CD14-positive monocyte (primary cell): ENCODE data around the gene ZNF619. TPM values are rescaled to one million over a fixed set of nuclear protein-coding genes. Genes with fewer than 3 reads are reported as not detected.
"Not testable (repeated sequence)": the region's sequence is repeated elsewhere in the genome, so short reads cannot be mapped to it uniquely, and the experiment has no call there.

Experiments
- DNase-seq, 3 donors: peaks; one replicate each; pipeline ENCODE4 v3.0.0-alpha.2; 2011 to 2022
- H2AFZ ChIP-seq: 2 replicates; pipeline ENCODE4 v1.6.0; 2012; ENCODE audit warnings: mild to moderate bottlenecking, low read depth, low read length, inconsistent platforms; ENCODE audit not compliant: insufficient read depth, poor library complexity, severe bottlenecking
- H3K27ac ChIP-seq, 2 donors: 1 replicate in 1 of 2; 2 replicates in 1 of 2; pipeline ENCODE4 v1.5.1; 2012 to 2013; ENCODE audit warnings: low read length in 2 of 2, control low read depth in 1 of 2, inconsistent platforms in 1 of 2, low read depth in 1 of 2, mild to moderate bottlenecking in 1 of 2
- H3K27me3 ChIP-seq, 2 donors: one replicate each; pipeline versions ENCODE4 v1.6.0 to v1.6.1; 2011 to 2013; ENCODE audit warnings: low read length in 2 of 2; ENCODE audit not compliant: control insufficient read depth in 2 of 2, insufficient read depth in 2 of 2
- H3K36me3 ChIP-seq, 2 donors: replicated peaks in 1 of 2; 1 replicate in 1 of 2; 2 replicates in 1 of 2; pipeline versions ENCODE4 v1.5.1 to v1.6.1; 2012 to 2013; ENCODE audit warnings: low read length in 2 of 2, control low read depth in 1 of 2, inconsistent platforms in 1 of 2, mild to moderate bottlenecking in 1 of 2; ENCODE audit not compliant: insufficient read depth in 2 of 2, control insufficient read depth in 1 of 2
- H3K4me1 ChIP-seq, 2 donors: 1 replicate in 1 of 2; 2 replicates in 1 of 2; pipeline versions ENCODE4 v1.5.1 to v1.6.1; 2012 to 2013; ENCODE audit warnings: low read length in 2 of 2, control low read depth in 1 of 2, inconsistent platforms in 1 of 2, mild to moderate bottlenecking in 1 of 2, moderate library complexity in 1 of 2; ENCODE audit not compliant: insufficient read depth in 2 of 2, control insufficient read depth in 1 of 2
- H3K4me2 ChIP-seq: replicated peaks from 2 replicates; pipeline ENCODE3; 2012; ENCODE audit warnings: low read length, moderate library complexity, mild to moderate bottlenecking; ENCODE audit not compliant: poor library complexity, severe bottlenecking; ENCODE audit errors: extremely low read depth
- H3K4me3 ChIP-seq, 3 experiments: fragments of 200-600 bp in 1 of 3; sonication (generic) in 1 of 3; replicated peaks in 1 of 3; 1 replicate in 2 of 3; 2 replicates in 1 of 3; pipeline ENCODE4 v1.5.1; 2011 to 2013; ENCODE audit warnings: low read length in 3 of 3, mild to moderate bottlenecking in 3 of 3, control low read depth in 2 of 3, low read depth in 2 of 3, inconsistent platforms in 1 of 3, moderate library complexity in 1 of 3
- H3K79me2 ChIP-seq: 2 replicates; pipeline ENCODE4 v1.6.0; 2012; ENCODE audit warnings: mild to moderate bottlenecking, control low read depth, inconsistent platforms, low read length, moderate library complexity; ENCODE audit not compliant: insufficient read depth
- H3K9ac ChIP-seq: 2 replicates; pipeline ENCODE4 v1.6.0; 2017; ENCODE audit warnings: low read length, mild to moderate bottlenecking; ENCODE audit not compliant: insufficient read depth, poor library complexity, severe bottlenecking
- H3K9me3 ChIP-seq, 2 donors: replicated peaks in 1 of 2; 1 replicate in 1 of 2; 2 replicates in 1 of 2; pipeline versions ENCODE4 v1.5.1 to v1.6.1; 2012 to 2013; ENCODE audit warnings: low read length in 2 of 2, control low read depth in 1 of 2; ENCODE audit not compliant: control insufficient read depth in 1 of 2, insufficient read depth in 1 of 2
- H4K20me1 ChIP-seq: 2 replicates; pipeline ENCODE4 v1.6.0; 2012; ENCODE audit warnings: mild to moderate bottlenecking, low read length, control low read depth, moderate library complexity; ENCODE audit not compliant: insufficient read depth
- H3K27ac Mint-ChIP-seq, 7 donors: one replicate each; pipeline ENCODE4 v1.8.0; 2020; ENCODE audit warnings: mild to moderate bottlenecking in 7 of 7, mixed read lengths in 7 of 7, moderate library complexity in 6 of 7, inconsistent platforms in 2 of 7
- H3K27me3 Mint-ChIP-seq, 3 donors: one replicate each; pipeline ENCODE4 v1.8.0; 2021 to 2022; ENCODE audit warnings: low read depth in 3 of 3, mild to moderate bottlenecking in 3 of 3, mixed read lengths in 3 of 3, moderate library complexity in 3 of 3, inconsistent platforms in 1 of 3
- H3K36me3 Mint-ChIP-seq, 2 donors: one replicate each; pipeline ENCODE4 v1.8.0; 2020; ENCODE audit warnings: mixed read lengths in 2 of 2, inconsistent platforms in 1 of 2, mild to moderate bottlenecking in 1 of 2
- H3K4me1 Mint-ChIP-seq: one replicate; pipeline ENCODE4 v1.8.0; 2020; ENCODE audit warnings: mild to moderate bottlenecking, mixed read lengths
- H3K4me3 Mint-ChIP-seq, 2 donors: one replicate each; pipeline ENCODE4 v1.8.0; 2020; ENCODE audit warnings: mild to moderate bottlenecking in 2 of 2, mixed read lengths in 2 of 2, moderate library complexity in 1 of 2
- H3K9me3 Mint-ChIP-seq, 7 donors: one replicate each; pipeline ENCODE4 v1.8.0; 2020 to 2022; ENCODE audit warnings: mixed read lengths in 7 of 7, mild to moderate bottlenecking in 6 of 7, moderate library complexity in 6 of 7, inconsistent platforms in 2 of 7
- CTCF ChIP-seq: fragments of 200-600 bp; IDR thresholded peaks from one replicate; pipeline ENCODE4 v1.8.0; 2022; ENCODE audit warnings: antibody characterized with exemption, mild to moderate bottlenecking
- WGBS: methylation state at CpG from one replicate; pipeline ENCODE4 v1.1.5; 2013; ENCODE audit warnings: missing lambda C conversion rate; ENCODE audit not compliant: insufficient coverage; 5-methylcytosine and 5-hydroxymethylcytosine counted together
- intact Hi-C, 2 donors: fragments of 100-400 bp; cut with micrococcal nuclease; formaldehyde crosslinking; loops; one replicate each; pipeline versions ENCODE4 v1.15.0 to v1.15.1; 2023
- polyA plus RNA-seq, 3 donors: library from polyadenylated mRNA; depleted of rRNA in 1 of 3; unstranded in 2 of 3; stranded (reverse) in 1 of 3; fragments of 300-500 nt in 2 of 3; fragments of >200 nt in 1 of 3; fragmentation: Illumina TruSeq in 2 of 3; gene quantifications; 1 replicate in 2 of 3; 2 replicates in 1 of 3; pipeline ENCODE4 v1.2.3, GENCODE V29; 2012 to 2021

ZNF619 gene
- polyA plus RNA-seq, 3 donors: 1.6 to 3.4 (median 1.8) TPM

- Histone ChIP-seq H3K27ac (no peak overlapping the region), H3K36me3 (peaks cover 55 to 80% of the 10 kb centered on the region in 2 donors), H3K9me3 (no peaks in the 10 kb centered on the region), H3K27me3 (no peaks in the 10 kb centered on the region), H3K4me3 (no peak overlapping the region), H3K4me2 (no peak overlapping the region), H3K79me2 (peaks cover 31% of the 10 kb centered on the region), H4K20me1 (peaks cover 14% of the 10 kb centered on the region), H3K9ac (no peak overlapping the region), H2AFZ (no peak overlapping the region), H3K4me1 (peaks cover 15 to 24% of the 10 kb centered on the region in 2 donors)
- H3K27ac Mint-ChIP-seq: peak overlapping the region in 1 of 7 donors; percentile 38
- no peaks in the 10 kb centered on the region for H3K27me3 Mint-ChIP-seq
- peaks cover 66 to 75% of the 10 kb centered on the region in 2 donors for H3K36me3 Mint-ChIP-seq
- H3K4me3 Mint-ChIP-seq: no peak overlapping the region
- peaks cover 0 to 2% (median 0%) of the 10 kb centered on the region in 7 donors for H3K9me3 Mint-ChIP-seq
- DNase-seq: no peak
- H3K4me1 Mint-ChIP-seq: peaks cover 20% of the 10 kb centered on the region
- intact Hi-C loops: loop anchor here in 1 of 2 donors (5.0 kb wide), 1 partner anchor 776 kb away; no protein-coding TSS in a partner anchor
- 33% methylated on average over 3 of the region's 3 CpGs for WGBS
- no peak for TF ChIP-seq CTCF
These were observed 15.8 kb upstream of the ZNF619 start for GRCh38 chr3:40461161-40461560.

DNA sequence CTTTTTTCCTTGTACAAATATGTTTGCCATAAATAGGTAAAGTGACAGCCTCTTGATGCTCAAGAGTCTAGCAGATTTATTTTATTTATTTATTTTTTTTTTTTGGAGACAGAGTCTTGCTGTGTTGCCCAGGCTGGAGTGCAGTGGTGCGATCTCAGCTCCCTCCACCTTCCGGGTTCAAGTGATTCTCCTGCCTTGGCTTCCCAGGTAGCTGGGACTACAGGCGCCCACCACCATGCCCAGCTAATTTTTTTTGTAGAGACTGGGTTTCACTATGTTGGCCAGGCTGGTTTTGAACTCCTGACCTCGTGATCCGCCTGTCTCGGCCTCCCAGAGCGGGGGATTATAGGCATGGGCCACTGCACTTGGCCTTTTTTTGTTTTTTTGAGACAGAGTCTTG, 14.1 kb upstream of the ZNF619 start:
- H3K9me3 Mint-ChIP-seq, H2AFZ ChIP-seq, H3K9me3 ChIP-seq, H3K27ac ChIP-seq, H3K4me2 ChIP-seq, H3K4me3 ChIP-seq, H3K27me3 ChIP-seq, H3K4me1 ChIP-seq, H3K27me3 Mint-ChIP-seq, H3K9ac ChIP-seq, H3K4me3 Mint-ChIP-seq, DNase-seq: not testable (repeated sequence)
- H4K20me1 ChIP-seq: peaks cover 14% of the 10 kb centered on the region
- H3K27ac Mint-ChIP-seq: peak overlapping the region in 1 of 7 donors; percentile 20
- H3K4me1 Mint-ChIP-seq: peaks cover 16% of the 10 kb centered on the region
- WGBS: over 99% methylated on average over 7 of the region's 7 CpGs
- H3K36me3 Mint-ChIP-seq: peaks cover 73 to 80% of the 10 kb centered on the region in 2 donors
- peaks cover 22% of the 10 kb centered on the region for H3K79me2 ChIP-seq
- intact Hi-C loops: loop anchor here in 1 of 2 donors (5.0 kb wide), 1 partner anchor 774 kb away; no protein-coding TSS in a partner anchor
- peaks cover 55 to 88% of the 10 kb centered on the region in 2 donors for H3K36me3 ChIP-seq
